GM12878 (cell line): ENCODE results near the gene RCC2. TPM values are rescaled to one million over a fixed set of nuclear protein-coding genes. Genes with fewer than 3 reads are reported as not detected.

Source experiments
- ATAC-seq: fragments of 200-7000 bp; cut with Tn5 transposase; 3 replicates; pipeline ENCODE4 v1.9.1; 2020; ENCODE audit warnings: mild to moderate bottlenecking, moderate library complexity
- BruUV-seq: library from RNA; stranded (reverse); fragments of 400-500 nt; replicated peaks from 2 replicates; lab custom pipeline; 2021; lab: Mats Ljungman, UMichigan
- CTCF ChIA-PET: fragments of 300-600 bp; sonication (Branson Sonifier 250); formaldehyde crosslinking; extraction: SDS; loops from one replicate; lab custom pipeline; 2021; ENCODE audit warnings: inconsistent platforms; lab: Yijun Ruan, JAX
- POLR2A ChIA-PET: fragments of 350-600 bp; formaldehyde crosslinking; extraction: SDS; loops from one replicate; lab custom pipeline; 2021; ENCODE audit warnings: inconsistent platforms; lab: Charles Lee
- RAD21 ChIA-PET: fragments of 300-600 bp; sonication (Branson Sonifier 250); formaldehyde crosslinking; loops from one replicate; lab custom pipeline; 2023; ENCODE audit warnings: antibody characterized with exemption; ENCODE audit not compliant: unreplicated experiment; lab: Charles Lee
- SMC1A ChIA-PET: fragments of 300-600 bp; sonication (Branson Sonifier 250); formaldehyde crosslinking; loops from one replicate; lab custom pipeline; 2023; ENCODE audit not compliant: unreplicated experiment, uncharacterized antibody; lab: Charles Lee
- DNase-seq: peaks from one replicate; pipeline ENCODE4 v3.0.0-alpha.2; 2011; ENCODE audit warnings: low read depth, low spot score
- FAIRE-seq: peaks from 3 replicates; lab custom pipeline; 2011; peaks lifted over from hg19 to GRCh38; lab: Jason Lieb, UNC
- H2AFZ ChIP-seq: 2 replicates; pipeline ENCODE4 v1.6.0; 2011; ENCODE audit warnings: low read depth, low read length, control low read depth; ENCODE audit not compliant: control insufficient read depth
- H3K27ac ChIP-seq: 2 replicates; pipeline ENCODE4 v1.5.1; 2011; ENCODE audit warnings: control low read depth; ENCODE audit not compliant: control insufficient read depth, insufficient read depth
- H3K27me3 ChIP-seq, 2 experiments: replicated peaks in 1 of 2; 2 replicates each; pipeline versions ENCODE4 v1.6.0 to v1.6.1; 2011; ENCODE audit warnings: low read length in 1 of 2; ENCODE audit not compliant: control insufficient read depth in 2 of 2, insufficient read depth in 2 of 2
- H3K36me3 ChIP-seq, 2 experiments: 2 replicates each; pipeline ENCODE4 v1.5.1; 2011; ENCODE audit warnings: low read length in 1 of 2; ENCODE audit not compliant: control insufficient read depth in 2 of 2, insufficient read depth in 2 of 2
- H3K4me1 ChIP-seq: 2 replicates; pipeline ENCODE4 v1.6.1; 2011; ENCODE audit warnings: mild to moderate bottlenecking, low read length, moderate library complexity, mixed read lengths; ENCODE audit not compliant: control insufficient read depth, insufficient read depth
- H3K4me2 ChIP-seq: 2 replicates; pipeline ENCODE4 v1.6.0; 2011; ENCODE audit warnings: control low read depth; ENCODE audit not compliant: control insufficient read depth, insufficient read depth
- H3K4me3 ChIP-seq: fragments of 200-600 bp; sonication (generic); 2 replicates; pipeline ENCODE4 v1.5.1; 2016
- H3K79me2 ChIP-seq: 2 replicates; pipeline ENCODE4 v1.6.0; 2011; ENCODE audit warnings: low read length; ENCODE audit not compliant: control insufficient read depth, insufficient read depth
- H3K9ac ChIP-seq: 2 replicates; pipeline ENCODE4 v1.8.0; 2011; ENCODE audit warnings: low read length, control low read depth, mixed read lengths; ENCODE audit not compliant: control insufficient read depth, insufficient read depth
- H3K9me3 ChIP-seq: replicated peaks from 3 replicates; pipeline ENCODE4 v1.5.1; 2011; ENCODE audit warnings: mild to moderate bottlenecking, low read length; ENCODE audit not compliant: control insufficient read depth, insufficient read depth
- H4K20me1 ChIP-seq: 2 replicates; pipeline ENCODE4 v1.6.0; 2011; ENCODE audit not compliant: control insufficient read depth, insufficient read depth
- BACH1 ChIP-seq: fragments of 450-650 bp; IDR thresholded peaks from 2 replicates; pipeline ENCODE4 v1.6.1; 2017; ENCODE audit warnings: mild to moderate bottlenecking, borderline replicate concordance
- BMI1 ChIP-seq: fragments of 450-650 bp; IDR thresholded peaks from 2 replicates; pipeline ENCODE4 v1.6.1; 2016; ENCODE audit warnings: mild to moderate bottlenecking, moderate library complexity, borderline replicate concordance
- CREM ChIP-seq: IDR thresholded peaks from 2 replicates; pipeline ENCODE4 v1.6.1; 2014; ENCODE audit warnings: antibody characterized with exemption, low read depth
- GATAD2B ChIP-seq: fragments of 450-650 bp; conservative IDR thresholded peaks from 2 replicates; pipeline ENCODE4 v1.6.1; 2017; ENCODE audit warnings: low read depth, mild to moderate bottlenecking, moderate library complexity
- JUNB ChIP-seq: IDR thresholded peaks from 2 replicates; pipeline ENCODE4 v1.6.1; 2016; ENCODE audit warnings: antibody characterized with exemption, mild to moderate bottlenecking
- KLF5 ChIP-seq: fragments of 450-650 bp; IDR thresholded peaks from 2 replicates; pipeline ENCODE4 v1.6.1; 2014; ENCODE audit warnings: mild to moderate bottlenecking; ENCODE audit not compliant: partially characterized antibody
- MLLT1 ChIP-seq: fragments of 450-650 bp; IDR thresholded peaks from 2 replicates; pipeline ENCODE4 v1.6.1; 2016; ENCODE audit warnings: mild to moderate bottlenecking
- NBN ChIP-seq: fragments of 450-650 bp; IDR thresholded peaks from 2 replicates; pipeline ENCODE4 v1.6.1; 2016
- NFYA ChIP-seq: IDR thresholded peaks from 2 replicates; pipeline ENCODE4 v1.6.1; 2011; ENCODE audit warnings: low read depth, mild to moderate bottlenecking, low read length, improper control_type of control experiment, borderline replicate concordance
- NKRF ChIP-seq: fragments of 450-650 bp; conservative IDR thresholded peaks from 2 replicates; pipeline ENCODE4 v1.6.1; 2017; ENCODE audit warnings: mild to moderate bottlenecking, moderate library complexity
- NR2F1 ChIP-seq: fragments of 450-650 bp; conservative IDR thresholded peaks from 2 replicates; pipeline ENCODE4 v1.6.1; 2017; ENCODE audit warnings: mild to moderate bottlenecking
- NRF1 ChIP-seq: conservative IDR thresholded peaks from 2 replicates; pipeline ENCODE4 v1.6.1; 2011; ENCODE audit warnings: mild to moderate bottlenecking, low read depth, low read length, improper control_type of control experiment
- PAX8 ChIP-seq: fragments of 450-650 bp; IDR thresholded peaks from 2 replicates; pipeline ENCODE4 v1.6.1; 2017; ENCODE audit warnings: mild to moderate bottlenecking, moderate library complexity
- RCOR1 ChIP-seq: conservative IDR thresholded peaks from 2 replicates; pipeline ENCODE4 v1.6.1; 2012; ENCODE audit warnings: low read depth, low read length, improper control_type of control experiment
- SMC3 ChIP-seq: IDR thresholded peaks from 2 replicates; pipeline ENCODE4 v1.6.1; 2011; ENCODE audit warnings: low read length, improper control_type of control experiment, borderline replicate concordance
- SUPT20H ChIP-seq: IDR thresholded peaks from 2 replicates; pipeline ENCODE4 v1.6.1; 2011; ENCODE audit warnings: low read depth, mild to moderate bottlenecking, low read length, moderate library complexity, borderline replicate concordance; ENCODE audit not compliant: control insufficient read depth
- YBX1 ChIP-seq: fragments of 450-650 bp; IDR thresholded peaks from 2 replicates; pipeline ENCODE4 v1.6.1; 2016; ENCODE audit warnings: antibody characterized with exemption
- ZSCAN29 ChIP-seq: fragments of 450-650 bp; IDR thresholded peaks from 2 replicates; pipeline ENCODE4 v1.6.1; 2017; ENCODE audit warnings: mild to moderate bottlenecking, moderate library complexity
- WGBS: methylation state at CpG from one replicate; pipeline ENCODE4 v1.1.6; 2016; ENCODE audit warnings: low lambda C conversion rate; ENCODE audit not compliant: insufficient replicate concordance, insufficient coverage; ENCODE audit errors: missing lambda C conversion rate; 5-methylcytosine and 5-hydroxymethylcytosine counted together
- in situ Hi-C: fragments of 300-500 bp; cut with MboI; formaldehyde crosslinking; loops from 9 replicates; pipeline ENCODE4 v1.14.3; 2018; ENCODE audit warnings: mixed read lengths
- intact Hi-C: fragments of 100-400 bp; cut with micrococcal nuclease; formaldehyde crosslinking; loops from one replicate; pipeline ENCODE4 v1.14.2; 2022; ENCODE audit not compliant: unreplicated experiment
- polyA plus RNA-seq, 11 experiments: library from polyadenylated mRNA; depleted of rRNA in 4 of 11; unstranded in 6 of 11; stranded (reverse) in 5 of 11; fragments of >200 nt; fragmentation: Nextera tagmentation in 4 of 11; fragmentation: Illumina TruSeq in 1 of 11; extraction: Ambion mirVana in 4 of 11; extraction: Trizol in 1 of 11; gene quantifications; 1 replicate in 1 of 11; 2 replicates in 10 of 11; pipeline versions ENCODE4 v1.2.1 to v1.2.3, GENCODE V29; 2011 to 2016; ENCODE audit warnings: inconsistent platforms in 2 of 11, missing spikeins in 2 of 11, low read depth in 1 of 11
- total RNA-seq, 4 experiments: library from RNA; depleted of rRNA in 3 of 4; stranded (reverse); fragments of >200 nt in 3 of 4; fragmentation: Illumina TruSeq in 1 of 4; extraction: Trizol in 1 of 4; gene quantifications; 2 replicates each; pipeline versions ENCODE4 v1.2.1 to v1.2.3, GENCODE V29; 2013 to 2021

The RCC2 gene
- total and polyA plus RNA-seq, 10 of the 15 experiments (the other 5 are each of a cell fraction or from before 2014, with no cell fraction given), result 10.7 to 176 (median 85.5) TPM

DNA sequence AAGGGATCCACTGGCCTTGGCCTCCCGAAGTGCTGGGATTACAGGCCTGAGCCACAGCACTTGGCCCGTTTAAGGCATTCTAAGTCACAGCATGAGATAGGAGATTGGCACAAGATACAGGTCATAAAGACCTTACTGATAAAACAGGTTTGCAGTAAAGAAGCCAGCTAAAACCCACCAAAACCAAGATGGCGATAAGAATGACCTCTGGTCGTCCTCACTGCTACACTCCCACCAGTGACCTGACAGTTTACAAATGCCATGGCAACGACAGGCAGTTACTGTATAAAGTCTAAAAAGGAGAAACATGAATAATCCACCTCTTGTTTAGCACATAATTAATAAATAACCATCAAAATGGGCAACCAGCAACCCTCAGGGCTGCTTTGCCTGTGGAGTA lies 33.3 kb upstream of the RCC2 start:
- no peaks in the 10 kb centered on the region for H3K27me3 ChIP-seq
- POLR2A ChIA-PET, result no interaction called here
- no TSS peak for BruUV-seq
- 30% methylated on average over 5 of the region's 5 CpGs for WGBS
- H3K4me3 ChIP-seq, result no peak overlapping the region
- no peaks in the 10 kb centered on the region for H3K36me3 ChIP-seq
- no peaks in the 10 kb centered on the region for H4K20me1 ChIP-seq
- H3K9ac ChIP-seq, result no peak overlapping the region
- no peaks in the 10 kb centered on the region for H3K4me1 ChIP-seq
- DNase-seq, result no peak
- CTCF ChIA-PET, result no interaction called here
- H3K4me2 ChIP-seq, result no peak overlapping the region
- SMC1A ChIA-PET, result no interaction called here
- RAD21 ChIA-PET, result no interaction called here
- intact Hi-C loops, result no loop called here
- no peak overlapping the region for H2AFZ ChIP-seq
- no peak for TF ChIP-seq PAX8
- TF ChIP-seq NRF1, result no peak
- TF ChIP-seq RCOR1, result no peak
- H3K9me3 ChIP-seq, result no peaks in the 10 kb centered on the region
- H3K79me2 ChIP-seq, result no peaks in the 10 kb centered on the region
- ATAC-seq, result no peak
- H3K27ac ChIP-seq, result no peak overlapping the region
- in situ Hi-C loops, result no loop called here
- no peak for FAIRE-seq

- ChIA-PET RAD21 (no interaction called here), SMC1A (no interaction called here), POLR2A (no interaction called here), CTCF (interaction anchor here (0.6 kb wide), 1 partner anchor 157 kb away, joined by 3 read pairs; no protein-coding TSS in a partner anchor)
- BruUV-seq, result no TSS peak
- no peak overlapping the region for H3K9ac ChIP-seq
- H3K4me1 ChIP-seq, result no peaks in the 10 kb centered on the region
- H3K79me2 ChIP-seq, result no peaks in the 10 kb centered on the region
- H3K36me3 ChIP-seq, result no peaks in the 10 kb centered on the region
- FAIRE-seq (no peak), DNase-seq (no peak), ATAC-seq (no peak)
- no peaks in the 10 kb centered on the region for H4K20me1 ChIP-seq
- H3K27ac ChIP-seq, result no peak overlapping the region
- H3K27me3 ChIP-seq, result no peaks in the 10 kb centered on the region
- H3K4me2 ChIP-seq, result no peak overlapping the region
- WGBS, result 0% methylated on average over 2 of the region's 2 CpGs
- H2AFZ ChIP-seq, result no peak overlapping the region
- in situ Hi-C loops (no loop called here), intact Hi-C loops (no loop called here)
- no peak overlapping the region for H3K4me3 ChIP-seq
- no peaks in the 10 kb centered on the region for H3K9me3 ChIP-seq
- TF ChIP-seq NR2F1 (no peak), KLF5 (no peak), BACH1 (no peak), JUNB (no peak), NFYA (no peak), MLLT1 (no peak), YBX1 (no peak), NBN (no peak), CREM (no peak), SUPT20H (no peak), NRF1 (no peak), SMC3 (no peak), ZSCAN29 (no peak), GATAD2B (no peak), BMI1 (no peak), NKRF (no peak)
These were observed 31.9 kb upstream of the RCC2 start for GRCh38 chr1:17471393-17471792.
